CD4-positive, alpha-beta T cell treated with Interferon gamma for 1 hour (primary cell): ENCODE data around the gene BMP2.
A peak's percentile ranks its signal among the peaks of the same experiment; 100 is the strongest.

Source experiments
- DNase-seq: peaks from one replicate; pipeline ENCODE4 v3.0.0-alpha.2; 2020

The BMP2 gene

DNA sequence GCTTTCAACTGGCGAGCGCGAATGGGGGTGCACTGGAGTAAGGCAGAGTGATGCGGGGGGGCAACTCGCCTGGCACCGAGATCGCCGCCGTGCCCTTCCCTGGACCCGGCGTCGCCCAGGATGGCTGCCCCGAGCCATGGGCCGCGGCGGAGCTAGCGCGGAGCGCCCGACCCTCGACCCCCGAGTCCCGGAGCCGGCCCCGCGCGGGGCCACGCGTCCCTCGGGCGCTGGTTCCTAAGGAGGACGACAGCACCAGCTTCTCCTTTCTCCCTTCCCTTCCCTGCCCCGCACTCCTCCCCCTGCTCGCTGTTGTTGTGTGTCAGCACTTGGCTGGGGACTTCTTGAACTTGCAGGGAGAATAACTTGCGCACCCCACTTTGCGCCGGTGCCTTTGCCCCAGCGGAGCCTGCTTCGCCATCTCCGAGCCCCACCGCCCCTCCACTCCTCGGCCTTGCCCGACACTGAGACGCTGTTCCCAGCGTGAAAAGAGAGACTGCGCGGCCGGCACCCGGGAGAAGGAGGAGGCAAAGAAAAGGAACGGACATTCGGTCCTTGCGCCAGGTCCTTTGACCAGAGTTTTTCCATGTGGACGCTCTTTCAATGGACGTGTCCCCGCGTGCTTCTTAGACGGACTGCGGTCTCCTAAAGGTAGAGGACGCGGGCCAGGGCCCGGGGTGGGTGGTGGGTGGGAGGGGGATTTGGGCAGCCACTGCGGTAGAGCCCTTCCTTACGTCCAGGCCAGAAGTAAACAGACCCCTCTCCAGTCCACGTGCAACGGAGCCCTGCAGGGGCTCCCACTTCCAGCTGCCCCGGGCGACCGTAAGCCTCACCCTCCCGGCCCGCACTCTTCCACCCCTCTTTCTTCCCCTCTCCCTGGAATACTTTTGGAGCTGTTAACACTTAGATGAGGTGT, 998 bp downstream of the BMP2 start:
- peak; percentile 11 for DNase-seq

DNA sequence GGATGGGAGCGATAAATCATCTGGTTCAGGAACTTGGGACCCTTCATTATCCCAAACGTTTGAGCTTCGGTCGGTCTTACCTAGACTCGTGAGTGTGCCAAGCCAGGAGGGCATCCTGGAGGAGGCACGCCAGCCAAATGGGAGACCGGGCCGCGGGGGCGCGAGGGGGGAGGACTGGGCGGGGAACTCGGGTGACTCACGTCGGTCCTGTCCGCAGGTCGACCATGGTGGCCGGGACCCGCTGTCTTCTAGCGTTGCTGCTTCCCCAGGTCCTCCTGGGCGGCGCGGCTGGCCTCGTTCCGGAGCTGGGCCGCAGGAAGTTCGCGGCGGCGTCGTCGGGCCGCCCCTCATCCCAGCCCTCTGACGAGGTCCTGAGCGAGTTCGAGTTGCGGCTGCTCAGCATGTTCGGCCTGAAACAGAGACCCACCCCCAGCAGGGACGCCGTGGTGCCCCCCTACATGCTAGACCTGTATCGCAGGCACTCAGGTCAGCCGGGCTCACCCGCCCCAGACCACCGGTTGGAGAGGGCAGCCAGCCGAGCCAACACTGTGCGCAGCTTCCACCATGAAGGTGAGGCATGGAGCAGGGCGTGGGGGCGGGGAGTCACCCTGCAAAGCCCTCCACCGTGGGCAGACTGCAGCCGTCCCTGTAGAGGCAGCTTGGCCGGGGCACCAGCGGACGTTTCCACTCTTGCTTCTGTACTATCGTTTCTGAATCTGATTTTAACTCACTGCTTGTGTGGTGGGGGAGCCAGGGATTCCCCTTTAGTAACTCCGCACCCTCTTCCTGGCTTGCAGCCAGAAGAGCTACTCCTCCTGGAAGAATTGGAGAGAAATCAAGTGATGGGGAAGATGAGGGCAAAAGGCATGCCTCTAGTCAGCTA, 2.7 kb downstream of the BMP2 start:
- DNase-seq = no peak

DNA sequence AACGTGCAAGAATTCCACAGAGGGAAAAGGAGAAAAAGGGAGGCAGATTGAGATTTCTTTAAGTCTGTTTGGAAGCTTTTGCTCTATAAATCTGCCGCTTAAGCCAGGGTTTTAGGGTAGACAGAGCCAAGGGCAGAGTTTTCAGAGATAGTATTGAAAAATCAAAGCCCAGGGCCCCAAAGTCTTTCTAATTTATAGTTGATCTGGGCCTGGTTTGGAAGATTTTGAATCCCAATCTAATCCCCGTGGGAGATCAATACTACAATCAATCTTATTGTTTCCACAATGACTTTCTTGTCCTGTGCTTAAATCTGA, 3.3 kb downstream of the BMP2 start:
- DNase-seq = no peak

DNA sequence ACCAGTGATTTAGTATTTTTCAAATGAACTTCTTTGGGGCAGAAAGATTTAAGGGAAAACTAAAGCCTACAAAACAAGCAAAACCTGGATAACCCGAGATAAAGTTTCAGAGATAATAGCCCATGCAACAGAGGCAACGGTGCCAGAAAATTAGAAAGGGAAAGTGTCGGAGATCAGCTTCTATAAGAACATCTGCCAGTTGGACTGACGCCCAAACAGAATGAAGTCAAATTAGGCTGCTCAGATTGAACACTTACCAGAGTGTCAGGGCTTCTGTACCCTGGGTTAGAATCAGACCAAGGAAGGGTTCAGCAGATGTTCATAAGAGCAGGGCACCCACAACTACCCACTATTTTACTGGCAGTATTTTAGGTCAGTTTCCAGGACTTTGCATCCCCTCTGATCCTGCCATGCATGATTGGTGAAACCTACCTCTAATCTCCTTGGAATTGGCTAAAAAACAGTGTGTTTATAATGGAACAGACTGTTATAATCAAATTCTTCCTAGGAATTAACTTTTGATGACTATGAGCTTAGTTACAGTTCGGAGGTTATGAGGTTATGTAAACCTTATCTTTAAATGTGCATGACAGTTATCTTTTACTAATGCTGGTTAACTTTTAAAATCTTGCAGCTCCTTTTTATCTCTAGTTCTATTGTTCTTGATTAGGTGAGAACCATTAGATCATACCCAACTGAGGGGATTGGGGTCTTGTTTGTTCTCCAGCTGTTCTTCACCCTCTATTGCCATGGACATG, 13.1 kb downstream of the BMP2 start:
- DNase-seq = no peak

DNA sequence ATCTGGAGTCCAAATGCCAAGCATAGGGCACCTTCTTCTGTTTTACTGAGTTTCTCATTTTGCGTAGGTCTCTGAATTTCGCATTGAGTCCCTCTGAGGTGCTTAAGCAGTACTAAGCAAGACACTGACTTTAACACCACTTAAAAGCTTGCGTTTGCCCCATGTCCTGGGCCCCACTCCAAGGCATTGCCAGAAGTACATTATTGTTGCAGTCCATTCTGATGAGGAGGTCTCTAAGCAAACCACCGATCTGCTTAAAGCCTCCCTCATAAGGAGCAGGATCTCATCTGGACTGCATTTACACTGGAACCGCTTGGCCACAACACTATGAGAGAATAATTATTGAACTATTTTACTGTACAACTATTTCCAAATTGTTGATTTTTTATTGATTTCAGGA, 16.3 kb downstream of the BMP2 start:
- no peak for DNase-seq

DNA sequence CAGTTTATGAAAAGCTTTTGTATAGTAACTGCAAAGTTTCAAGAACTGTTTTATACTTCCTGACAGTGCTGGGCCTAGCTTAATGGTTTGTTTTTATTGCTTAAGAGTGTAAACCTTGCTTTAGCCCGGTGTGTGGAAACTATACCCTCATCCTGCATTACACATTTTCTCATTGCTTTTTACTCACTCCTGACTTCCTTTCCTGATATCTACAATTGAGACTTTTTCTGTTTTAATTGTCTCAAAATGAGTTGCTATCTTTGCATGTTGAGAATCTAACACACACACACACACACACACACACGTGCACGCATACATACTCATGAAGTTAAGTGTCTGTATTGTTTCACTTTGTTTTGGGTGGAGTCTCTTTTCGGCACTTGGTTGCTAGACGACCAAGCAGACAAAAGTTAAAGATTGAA, 16.7 kb downstream of the BMP2 start:
- DNase-seq = no peak

DNA sequence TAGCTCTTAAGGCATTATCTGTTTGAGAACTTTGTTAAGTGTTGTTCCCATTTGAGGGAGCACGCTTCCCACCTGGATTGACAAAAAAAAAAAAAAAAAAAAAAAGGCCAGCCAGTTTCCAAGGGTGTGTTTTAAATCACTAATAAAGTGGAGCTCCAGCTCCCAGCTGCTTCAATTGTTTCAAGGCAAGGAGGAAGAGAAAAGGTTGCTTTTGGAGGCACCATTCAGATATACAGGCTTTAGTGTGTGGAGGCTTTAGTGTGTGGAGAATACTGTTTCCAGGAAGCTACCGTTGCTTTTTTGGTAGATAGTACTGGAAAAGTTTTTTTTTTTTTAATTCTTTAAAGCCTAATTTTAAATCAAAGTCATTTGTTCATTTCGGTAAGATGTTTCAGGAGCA, 17.3 kb downstream of the BMP2 start:
- no peak for DNase-seq

DNA sequence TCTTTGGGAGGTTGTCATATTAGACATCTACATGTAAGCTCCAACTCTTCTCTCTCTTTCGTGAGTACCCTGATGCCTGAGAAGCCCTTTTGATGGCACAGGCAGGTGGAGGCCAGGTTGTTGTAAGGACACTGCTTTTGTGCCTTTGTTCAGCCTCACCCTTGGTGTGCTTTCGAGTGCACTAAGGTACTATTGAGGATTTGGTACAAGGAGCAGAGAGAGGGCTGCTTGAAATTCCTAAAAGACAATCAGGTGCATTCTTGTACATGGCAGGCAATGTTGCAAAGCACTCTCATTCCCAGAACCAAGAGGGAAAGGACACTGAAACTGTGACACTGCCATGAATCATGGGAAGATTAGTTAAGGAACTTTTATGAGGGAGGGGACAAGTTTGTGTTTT, 19.1 kb downstream of the BMP2 start:
- DNase-seq = no peak

DNA sequence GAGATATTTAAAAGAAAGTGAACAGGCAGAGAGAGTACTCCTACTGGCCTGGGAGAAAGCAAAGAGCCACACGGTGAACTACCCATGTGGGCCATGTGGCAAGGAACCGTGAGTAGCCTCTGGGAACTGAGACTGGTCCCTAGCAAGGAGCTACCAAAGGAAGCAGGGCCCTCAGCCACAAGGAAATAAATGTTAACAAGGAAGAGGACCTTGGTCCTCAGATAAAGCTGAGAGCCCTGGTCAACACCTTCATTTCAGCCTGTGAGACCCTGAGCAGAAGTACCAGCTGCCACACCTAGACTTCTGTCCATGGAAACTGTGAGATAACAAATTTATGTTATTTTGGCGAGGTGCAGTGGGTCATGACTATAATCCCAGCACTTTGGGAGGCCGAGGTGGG, 25.3 kb downstream of the BMP2 start:
- no peak for DNase-seq

DNA sequence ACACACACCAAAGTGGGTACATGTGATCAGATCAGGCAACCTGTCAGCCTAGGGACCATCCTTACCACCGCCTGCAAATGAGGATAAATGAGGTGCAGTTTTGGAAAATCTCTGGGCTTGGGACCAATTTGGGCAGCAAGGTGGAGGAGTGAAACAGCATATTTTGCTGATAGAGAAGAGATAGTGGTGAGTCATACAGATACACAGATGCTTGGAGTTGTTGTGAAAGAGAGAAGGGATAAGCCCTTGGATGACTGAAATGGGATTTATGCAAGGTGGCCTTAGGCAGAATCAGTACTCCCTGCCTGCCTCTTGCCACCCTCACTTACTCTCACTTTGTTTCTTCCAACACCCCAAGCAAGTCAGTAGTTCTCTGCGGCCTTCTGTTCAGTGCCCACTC, 34.7 kb downstream of the BMP2 start:
- DNase-seq = no peak

DNA sequence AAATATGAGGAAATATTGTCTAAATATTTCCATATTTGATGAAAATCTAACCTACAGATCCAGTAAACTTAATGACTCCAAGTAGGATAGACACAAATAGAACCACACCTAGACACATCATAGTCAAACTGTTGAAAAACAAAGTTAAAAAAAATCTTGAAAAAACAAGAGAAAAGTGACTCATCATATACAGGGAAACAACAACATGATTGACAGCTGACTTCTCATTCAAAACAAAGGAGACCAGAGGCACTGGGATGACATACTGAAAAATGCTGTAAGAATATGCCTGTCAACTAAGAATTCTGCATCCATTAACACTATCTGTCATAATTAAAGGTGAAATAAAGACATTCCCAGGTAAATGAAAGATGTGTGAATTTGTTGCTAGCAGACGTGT, 38.8 kb downstream of the BMP2 start:
- no peak for DNase-seq

DNA sequence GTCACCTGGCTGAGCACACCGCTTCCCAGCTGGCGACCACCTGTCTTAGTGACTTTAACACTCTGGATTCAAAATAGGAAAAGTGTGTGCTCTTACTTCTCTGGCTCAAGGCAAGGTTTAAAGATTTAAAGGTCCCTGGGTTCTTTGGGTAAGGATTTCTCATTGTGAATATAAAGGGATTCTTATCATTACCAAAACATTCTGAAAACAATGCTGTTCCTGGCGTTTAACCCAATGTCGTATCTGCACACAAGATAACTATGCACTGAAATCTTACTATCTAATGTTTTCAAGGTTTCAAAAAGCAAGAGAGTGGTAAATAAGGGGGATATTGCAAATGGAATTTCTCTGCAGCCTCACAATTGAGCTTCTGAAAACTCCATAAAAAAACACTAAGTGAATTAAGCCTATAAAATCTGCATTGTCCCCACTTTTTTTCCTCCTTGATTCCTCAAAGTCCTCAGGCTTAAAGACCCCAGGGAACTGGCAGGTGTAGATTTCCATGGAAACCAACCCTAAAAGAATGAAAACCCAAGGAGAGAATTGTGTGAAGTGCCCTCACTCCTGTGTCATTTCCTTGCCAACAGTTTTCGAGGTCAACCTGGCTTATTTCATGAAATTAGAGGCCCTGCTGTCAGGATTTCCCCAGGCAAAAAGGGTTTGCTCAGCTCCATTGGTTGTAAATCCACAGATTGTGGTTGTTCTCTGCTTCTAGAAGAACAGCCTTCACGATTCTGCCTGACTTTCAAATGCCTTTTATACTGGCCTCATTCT, 44.0 kb downstream of the BMP2 start:
- no peak for DNase-seq

DNA sequence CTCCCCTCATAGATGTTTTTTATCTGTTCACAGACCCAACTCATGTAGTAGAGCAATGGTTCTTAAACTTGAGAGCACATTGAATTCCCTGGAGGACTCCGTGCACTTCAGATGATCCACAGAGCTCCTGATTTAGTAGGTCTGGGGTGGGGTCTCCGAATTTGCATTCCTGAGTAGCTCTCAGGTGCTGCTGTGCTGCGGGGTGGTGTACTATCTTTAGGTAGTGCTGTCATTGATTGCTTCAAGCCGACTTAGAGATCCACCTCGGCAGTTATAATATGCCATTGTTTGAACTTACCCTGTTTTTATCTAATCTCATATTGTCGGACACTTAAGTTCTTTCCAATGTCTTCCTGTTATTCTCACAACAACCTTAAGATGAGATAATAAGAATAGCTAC, 45.0 kb downstream of the BMP2 start:
- DNase-seq = no peak

DNA sequence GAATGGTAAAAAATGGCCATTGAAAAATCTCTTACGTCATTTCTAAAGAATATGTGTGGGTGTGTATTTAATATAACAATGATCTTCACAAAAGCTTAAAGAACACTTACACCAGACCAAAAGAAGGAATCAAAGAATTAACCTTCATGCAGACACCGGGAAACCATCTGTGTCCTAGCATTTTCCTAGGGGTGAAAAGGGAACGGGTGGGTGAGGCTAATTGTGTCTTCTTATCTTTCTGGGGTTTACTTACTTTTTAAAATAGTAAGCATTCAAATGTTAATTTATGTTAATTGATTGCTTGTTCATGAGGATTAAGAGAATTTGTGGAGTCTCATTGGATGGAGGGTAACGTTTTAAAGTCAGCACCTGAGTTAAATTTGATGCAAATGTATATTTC, 47.5 kb downstream of the BMP2 start:
- no peak for DNase-seq

DNA sequence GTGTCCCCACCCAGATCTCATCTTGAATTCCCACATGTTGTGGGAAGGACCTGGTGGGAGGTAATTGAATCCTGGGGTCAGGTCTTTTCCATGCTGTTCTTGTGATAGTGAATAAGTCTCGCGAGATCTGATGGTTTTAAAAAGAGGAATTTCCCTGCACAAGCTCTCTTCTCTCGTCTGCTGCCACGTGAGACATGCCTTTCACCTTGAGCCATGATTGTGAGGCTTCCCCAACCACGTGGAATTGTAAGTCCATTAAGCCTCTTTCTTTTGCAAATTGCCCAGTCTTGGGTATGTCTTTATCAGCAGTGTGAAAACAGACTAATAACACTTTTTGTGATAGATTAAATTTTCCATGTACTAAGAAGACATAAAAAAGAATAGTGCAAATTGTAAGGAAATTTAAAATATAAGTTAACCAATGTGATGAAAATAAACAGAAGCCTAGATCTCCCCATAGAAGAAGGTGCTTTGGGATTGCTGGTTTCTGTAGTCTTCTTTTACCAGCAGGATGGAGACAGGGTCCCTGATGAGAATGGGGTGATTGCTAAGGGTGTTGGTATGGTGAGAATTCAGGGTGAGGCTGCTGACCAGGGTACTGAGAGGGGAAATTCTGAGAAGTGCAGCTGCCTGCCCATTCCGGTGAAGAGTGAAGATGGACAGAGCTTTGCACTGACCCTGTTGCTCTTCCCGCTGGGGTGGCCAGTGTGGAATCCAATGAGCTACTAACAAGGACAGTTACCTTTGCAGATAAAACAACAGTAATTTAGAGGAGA, 50.7 kb downstream of the BMP2 start:
- DNase-seq = no peak

DNA sequence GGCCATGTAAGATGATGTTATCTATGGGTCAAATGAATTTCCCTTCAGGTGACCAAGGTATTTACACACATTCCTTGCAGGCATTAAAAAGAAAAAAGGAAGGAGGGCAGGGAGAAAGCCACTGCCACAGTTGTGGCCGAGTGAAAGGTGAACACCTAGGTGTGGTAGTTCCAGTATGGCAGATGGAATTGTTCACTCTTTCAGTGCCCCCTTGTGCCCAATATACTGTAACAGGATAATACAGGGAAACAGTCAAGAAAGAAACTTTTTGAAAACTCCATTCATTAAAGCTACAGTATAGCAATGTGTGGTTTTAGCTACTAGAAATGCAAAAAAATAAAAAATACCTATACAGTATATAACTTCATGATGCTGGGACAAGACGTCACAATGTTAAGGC, 52.1 kb downstream of the BMP2 start:
- no peak for DNase-seq

DNA sequence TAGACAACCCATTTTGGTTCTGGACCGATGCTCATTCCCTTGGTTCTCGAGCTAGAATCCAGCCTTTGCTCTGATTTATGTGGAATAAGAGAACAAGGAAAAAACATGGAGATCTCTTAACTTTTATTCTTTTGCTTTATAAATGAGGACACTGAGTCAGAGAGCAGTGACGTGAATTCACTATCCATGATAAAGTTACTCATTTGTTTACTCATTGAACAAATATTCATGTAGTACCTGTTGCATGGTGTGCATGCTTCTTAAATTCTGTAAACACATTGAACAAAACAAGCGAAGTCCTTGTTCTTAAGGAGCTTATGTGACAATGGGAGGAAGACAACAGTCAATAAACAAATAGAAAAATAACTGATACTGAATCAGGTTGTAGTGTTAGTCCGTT, 56.9 kb downstream of the BMP2 start:
- no peak for DNase-seq

DNA sequence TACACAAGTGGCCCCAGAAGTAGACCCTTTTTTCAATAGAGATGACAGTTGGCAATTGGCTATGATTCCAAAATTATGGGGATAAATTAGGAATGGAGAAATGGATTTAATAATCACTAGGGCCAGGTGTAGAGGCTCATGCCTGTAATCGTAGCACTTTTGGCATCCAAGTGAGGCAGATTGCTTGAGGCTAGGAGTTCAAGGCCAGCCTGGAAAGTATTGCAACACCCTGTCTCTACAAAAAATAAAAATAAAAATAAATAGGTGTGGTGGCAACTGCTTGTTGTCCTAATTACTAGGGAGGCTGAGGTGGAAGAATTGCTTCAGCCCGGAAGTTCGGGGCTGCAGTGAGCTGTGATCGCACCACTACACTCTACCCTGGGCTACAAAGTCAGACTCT, 60.0 kb downstream of the BMP2 start:
- DNase-seq = no peak

DNA sequence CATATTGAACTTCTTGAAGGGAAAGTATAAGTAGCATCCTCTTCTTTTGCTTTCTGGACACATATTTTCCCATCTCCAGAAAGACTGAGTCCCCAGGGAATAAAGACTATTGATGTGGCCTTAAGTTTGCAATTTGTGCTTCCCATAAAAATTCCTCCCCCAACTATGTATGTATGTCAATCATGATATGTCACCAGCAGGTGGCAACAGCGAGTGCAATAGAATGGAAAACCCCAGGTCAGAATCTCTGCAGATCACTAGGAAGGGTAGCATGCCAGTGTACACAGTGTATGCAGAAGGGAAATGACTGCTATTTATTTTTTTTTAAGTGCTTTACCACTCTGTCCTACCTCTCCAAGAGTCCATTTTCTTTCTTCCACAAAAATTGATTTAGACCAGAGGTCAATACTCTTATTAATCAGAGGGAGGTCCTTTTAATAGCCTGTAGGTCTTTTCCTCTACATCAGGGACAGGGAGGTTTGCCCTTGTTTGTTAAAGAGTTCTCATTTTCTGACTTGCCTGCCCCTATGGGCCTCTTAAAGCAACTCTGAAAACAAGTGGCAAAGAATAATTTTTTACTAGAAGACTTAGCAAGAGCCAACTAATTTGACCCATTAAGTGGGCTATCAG, 61.4 kb downstream of the BMP2 start:
- DNase-seq = no peak

DNA sequence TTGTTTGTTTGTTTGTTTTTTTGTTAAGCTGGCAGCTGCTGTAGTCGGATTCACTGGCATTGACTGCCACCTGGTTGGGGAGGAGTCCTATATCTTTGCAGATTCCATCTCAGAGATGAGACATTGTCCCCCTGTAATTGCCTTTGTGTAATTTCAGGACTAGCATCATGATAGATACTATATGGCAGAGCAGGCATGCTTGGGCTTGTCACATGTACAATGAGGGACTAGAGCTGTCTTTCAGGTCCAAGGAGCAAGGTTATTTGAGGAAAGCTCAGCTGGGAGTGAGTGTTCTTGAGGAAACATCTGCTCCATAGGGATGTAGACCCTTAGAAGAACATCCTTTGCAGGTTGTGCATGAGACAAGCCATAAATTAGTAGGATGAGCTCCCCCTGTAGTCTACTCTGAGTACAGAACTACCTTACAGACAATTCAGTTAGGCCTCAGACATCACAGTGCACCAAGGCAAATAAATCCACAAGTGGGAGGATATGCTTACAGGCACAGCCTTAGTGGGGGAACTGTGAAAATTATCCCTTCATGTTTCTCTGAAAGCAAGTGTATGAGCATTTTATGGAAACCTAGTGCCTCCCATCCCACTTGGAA, 62.1 kb downstream of the BMP2 start:
- DNase-seq = no peak
